K562 treated with DMSO at 1 percent for 12 hours (cell line): ENCODE data around the gene CDH13. TPM values are rescaled to one million over a fixed set of nuclear protein-coding genes. Genes with fewer than 3 reads are reported as not detected.

Source experiments
- total RNA-seq: library from RNA; unstranded; fragments of 300-600 nt; gene quantifications from 2 replicates; pipeline ENCODE4 v1.2.3, GENCODE V29; 2022; ENCODE audit not compliant: insufficient read depth

The CDH13 gene
- not detected in 2 replicates for total RNA-seq

DNA sequence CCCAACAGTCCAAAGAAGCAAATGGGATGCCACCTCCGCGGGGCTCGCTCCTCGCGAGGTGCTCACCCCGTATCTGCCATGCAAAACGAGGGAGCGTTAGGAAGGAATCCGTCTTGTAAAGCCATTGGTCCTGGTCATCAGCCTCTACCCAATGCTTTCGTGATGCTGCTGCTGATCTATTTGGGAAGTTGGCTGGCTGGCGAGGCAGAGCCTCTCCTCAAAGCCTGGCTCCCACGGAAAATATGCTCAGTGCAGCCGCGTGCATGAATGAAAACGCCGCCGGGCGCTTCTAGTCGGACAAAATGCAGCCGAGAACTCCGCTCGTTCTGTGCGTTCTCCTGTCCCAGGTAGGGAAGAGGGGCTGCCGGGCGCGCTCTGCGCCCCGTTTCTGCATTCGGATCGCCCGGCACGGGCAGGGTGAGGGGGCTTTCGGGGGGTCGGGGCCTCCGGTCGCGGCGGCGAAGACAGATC is at the start of gene CDH13:
TSS of gene CDH13 (plus strand) at position 179 of the 471 bp plus-strand sequence.

DNA sequence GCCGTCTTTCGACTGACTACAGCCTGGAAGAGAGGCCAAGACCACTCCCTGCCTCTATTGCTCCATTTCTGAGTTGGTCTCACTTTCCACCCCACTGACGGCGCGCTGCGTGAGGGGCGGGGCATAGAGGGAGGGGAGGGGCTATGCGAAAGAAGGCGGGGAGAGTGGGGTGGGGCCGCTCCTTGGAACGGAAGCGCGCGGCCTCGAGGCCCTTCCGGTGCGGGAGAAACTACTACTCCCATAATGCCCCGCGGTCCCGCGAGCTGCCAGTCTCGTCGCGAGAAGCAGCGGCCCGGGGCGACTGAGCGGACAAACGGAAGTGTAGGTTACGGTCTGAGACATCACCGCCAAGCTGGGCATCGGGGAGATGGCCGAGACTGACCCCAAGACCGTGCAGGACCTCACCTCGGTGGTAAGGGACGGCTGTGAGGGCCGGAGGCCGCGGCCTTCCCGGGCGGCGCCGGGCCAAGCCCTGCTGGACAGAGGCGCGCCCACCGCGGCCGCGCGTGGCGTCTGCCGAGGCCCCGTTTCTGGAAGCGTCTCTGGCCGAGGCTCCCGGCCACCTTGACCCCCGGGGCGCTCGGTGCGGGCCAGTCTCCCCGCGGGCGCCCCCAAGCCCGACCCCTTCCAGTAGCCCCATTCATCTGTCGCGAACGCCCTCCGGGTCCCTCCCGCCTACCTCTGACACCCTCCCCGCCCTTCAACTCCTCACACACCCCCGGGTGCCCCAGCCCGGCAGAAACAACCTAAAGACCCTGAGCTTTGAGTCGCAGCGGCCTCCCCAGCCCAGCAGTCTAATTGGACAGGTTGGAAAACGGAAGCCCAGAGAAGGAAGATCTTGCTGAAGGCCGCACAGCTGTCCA is 1181.2 kb downstream of the CDH13 start, which contains the start of gene HSBP1:
TSS of gene HSBP1 (plus strand) at position 269 of the 863 bp plus-strand sequence. CDS start at position 368, 99 bp downstream.

